ENCODE data around the gene EPDR1. TPM values are rescaled to one million over a fixed set of nuclear protein-coding genes. Genes with fewer than 3 reads are reported as not detected.

The EPDR1 gene
- polyA plus RNA-seq, 1 donor, result 5.8 TPM

GRCh38 chr7:37973915-37974314, 53.5 kb downstream of the EPDR1 start:
- DNase-seq, result no peak
- Histone ChIP-seq H3K9me3 (ENCODE audit: control insufficient read depth, low read depth, low read length) (no peaks in the 10 kb centered on the region), H3K27ac (ENCODE audit: low read length) (no peak overlapping the region), H3K4me1 (ENCODE audit: control insufficient read depth, insufficient read depth, low read length) (no peaks in the 10 kb centered on the region), H3K27me3 (ENCODE audit: control insufficient read depth, insufficient read depth, low read length) (no peaks in the 10 kb centered on the region), H3K36me3 (ENCODE audit: control insufficient read depth, insufficient read depth, low read length) (no peaks in the 10 kb centered on the region), H3K4me3 (ENCODE audit: low read length) (no peak overlapping the region)
- no CpG with 5 or more reads among the region's 1 CpG for WGBS (ENCODE audit: insufficient coverage, low lambda C conversion rate)

DNA sequence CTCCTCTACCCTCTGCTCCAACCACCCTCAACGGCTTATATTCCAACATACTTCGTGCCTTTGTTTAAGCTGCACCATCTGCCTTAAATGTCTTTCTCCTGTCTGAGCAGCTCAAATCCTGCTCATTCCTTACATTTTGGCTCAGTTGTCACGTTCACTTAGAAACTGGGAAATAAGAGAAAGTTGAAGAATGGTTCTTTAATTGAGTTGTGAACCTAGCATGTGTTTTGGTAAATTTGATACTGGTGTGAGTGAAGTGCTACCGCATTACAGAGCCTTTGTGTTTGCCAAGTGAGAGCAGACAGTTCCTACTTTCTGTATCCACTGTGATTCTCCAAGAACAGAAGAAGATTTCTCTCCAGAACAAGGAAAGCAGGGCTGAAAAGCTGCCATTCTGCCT, 54.3 kb downstream of the EPDR1 start:
- H3K27ac ChIP-seq (ENCODE audit: low read length), result no peak overlapping the region
- no peaks in the 10 kb centered on the region for H3K9me3 ChIP-seq (ENCODE audit: control insufficient read depth, low read depth, low read length)
- H3K4me3 ChIP-seq (ENCODE audit: low read length), result no peak overlapping the region
- H3K4me1 ChIP-seq (ENCODE audit: control insufficient read depth, insufficient read depth, low read length), result no peaks in the 10 kb centered on the region
- WGBS (ENCODE audit: insufficient coverage, low lambda C conversion rate), result 83% methylated on average over 1 of the region's 4 CpGs
- DNase-seq, result no peak
- no peaks in the 10 kb centered on the region for H3K36me3 ChIP-seq (ENCODE audit: control insufficient read depth, insufficient read depth, low read length)
- no peaks in the 10 kb centered on the region for H3K27me3 ChIP-seq (ENCODE audit: control insufficient read depth, insufficient read depth, low read length)

- Histone ChIP-seq H3K9me3 (ENCODE audit: control insufficient read depth, low read depth, low read length) (no peaks in the 10 kb centered on the region), H3K4me3 (ENCODE audit: low read length) (no peak overlapping the region), H3K4me1 (ENCODE audit: control insufficient read depth, insufficient read depth, low read length) (no peaks in the 10 kb centered on the region), H3K27ac (ENCODE audit: low read length) (no peak overlapping the region), H3K36me3 (ENCODE audit: control insufficient read depth, insufficient read depth, low read length) (no peaks in the 10 kb centered on the region), H3K27me3 (ENCODE audit: control insufficient read depth, insufficient read depth, low read length) (no peaks in the 10 kb centered on the region)
- WGBS (ENCODE audit: insufficient coverage, low lambda C conversion rate), result 94% methylated on average over 2 of the region's 2 CpGs
- DNase-seq, result no peak
These were observed 56.8 kb downstream of the EPDR1 start for GRCh38 chr7:37977243-37977642.

- no peak overlapping the region for H3K27ac ChIP-seq (ENCODE audit: low read length)
- DNase-seq, result peak in 1 of 2 donors; percentile 37
- no peaks in the 10 kb centered on the region for H3K36me3 ChIP-seq (ENCODE audit: control insufficient read depth, insufficient read depth, low read length)
These were observed 61.2 kb downstream of the EPDR1 start for GRCh38 chr7:37981664-37982063.

DNA sequence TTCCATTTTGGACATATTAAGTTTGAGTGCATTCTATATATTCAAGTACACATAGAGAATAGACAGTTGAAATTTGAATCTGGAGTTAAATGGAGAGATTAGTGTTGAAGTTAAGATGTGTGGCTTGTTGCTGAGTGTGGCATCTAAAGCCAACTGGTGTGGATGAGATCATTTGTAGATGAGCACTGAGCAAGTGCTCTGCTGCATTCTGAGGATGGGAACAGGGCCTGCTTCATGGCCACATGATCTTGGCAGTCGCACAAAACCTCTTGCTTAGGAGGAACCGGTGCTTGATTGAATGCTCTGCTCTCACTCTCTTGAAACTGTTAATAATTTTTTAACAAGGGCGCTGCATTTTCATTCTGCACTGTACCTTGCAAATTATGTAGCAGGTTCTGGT, 62.0 kb downstream of the EPDR1 start:
- H3K9me3 ChIP-seq (ENCODE audit: control insufficient read depth, low read depth, low read length), result no peaks in the 10 kb centered on the region
- H3K36me3 ChIP-seq (ENCODE audit: control insufficient read depth, insufficient read depth, low read length), result no peaks in the 10 kb centered on the region
- H3K4me1 ChIP-seq (ENCODE audit: control insufficient read depth, insufficient read depth, low read length), result no peaks in the 10 kb centered on the region
- no peaks in the 10 kb centered on the region for H3K27me3 ChIP-seq (ENCODE audit: control insufficient read depth, insufficient read depth, low read length)
- H3K27ac ChIP-seq (ENCODE audit: low read length), result no peak overlapping the region
- H3K4me3 ChIP-seq (ENCODE audit: low read length), result no peak overlapping the region
- DNase-seq, result no peak
- no CpG with 5 or more reads among the region's 3 CpGs for WGBS (ENCODE audit: insufficient coverage, low lambda C conversion rate)

More at GRCh38 chr7:37981664-37982063, 61.2 kb downstream of the EPDR1 start:
- no peaks in the 10 kb centered on the region for H3K27me3 ChIP-seq (ENCODE audit: control insufficient read depth, insufficient read depth, low read length)
- H3K9me3 ChIP-seq (ENCODE audit: control insufficient read depth, low read depth, low read length), result no peaks in the 10 kb centered on the region
- no peaks in the 10 kb centered on the region for H3K4me1 ChIP-seq (ENCODE audit: control insufficient read depth, insufficient read depth, low read length)
- no peak overlapping the region for H3K4me3 ChIP-seq (ENCODE audit: low read length)

- 62% methylated on average over 1 of the region's 5 CpGs for WGBS (ENCODE audit: insufficient coverage, low lambda C conversion rate)
- no peaks in the 10 kb centered on the region for H3K4me1 ChIP-seq (ENCODE audit: control insufficient read depth, insufficient read depth, low read length)
- no peaks in the 10 kb centered on the region for H3K36me3 ChIP-seq (ENCODE audit: control insufficient read depth, insufficient read depth, low read length)
- H3K4me3 ChIP-seq (ENCODE audit: low read length), result no peak overlapping the region
- H3K27me3 ChIP-seq (ENCODE audit: control insufficient read depth, insufficient read depth, low read length), result no peaks in the 10 kb centered on the region
- H3K9me3 ChIP-seq (ENCODE audit: control insufficient read depth, low read depth, low read length), result no peaks in the 10 kb centered on the region
- no peak overlapping the region for H3K27ac ChIP-seq (ENCODE audit: low read length)
- no peak for DNase-seq
These were observed 64.4 kb downstream of the EPDR1 start for GRCh38 chr7:37984750-37985390.

GRCh38 chr7:37986908-37987330, 66.5 kb downstream of the EPDR1 start:
- WGBS (ENCODE audit: insufficient coverage, low lambda C conversion rate), result 58% methylated on average over 3 of the region's 4 CpGs
- H3K27ac ChIP-seq (ENCODE audit: low read length), result no peak overlapping the region
- H3K4me1 ChIP-seq (ENCODE audit: control insufficient read depth, insufficient read depth, low read length), result no peaks in the 10 kb centered on the region
- no peak overlapping the region for H3K4me3 ChIP-seq (ENCODE audit: low read length)
- DNase-seq, result no peak
- H3K36me3 ChIP-seq (ENCODE audit: control insufficient read depth, insufficient read depth, low read length), result no peaks in the 10 kb centered on the region
- no peaks in the 10 kb centered on the region for H3K9me3 ChIP-seq (ENCODE audit: control insufficient read depth, low read depth, low read length)
- H3K27me3 ChIP-seq (ENCODE audit: control insufficient read depth, insufficient read depth, low read length), result no peaks in the 10 kb centered on the region

DNA sequence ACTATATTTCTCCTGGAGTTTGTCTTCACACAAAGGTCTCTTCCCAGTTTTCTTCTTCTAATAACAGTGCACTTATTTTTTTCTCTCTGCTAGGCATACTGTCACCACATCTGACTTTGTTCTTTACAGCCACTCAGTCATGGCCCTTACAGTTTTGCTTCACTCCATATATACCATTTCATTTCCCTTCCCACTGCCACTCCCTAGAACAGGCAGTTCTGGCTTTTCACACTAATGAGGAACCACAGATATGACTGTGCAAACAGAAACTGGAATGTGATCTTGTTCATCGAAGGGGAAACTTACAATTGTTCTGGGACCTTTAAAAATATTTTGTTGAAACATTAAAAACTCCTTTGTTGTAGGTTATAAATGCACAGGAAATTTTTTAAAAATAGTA, 67.3 kb downstream of the EPDR1 start:
- H3K4me1 ChIP-seq (ENCODE audit: control insufficient read depth, insufficient read depth, low read length), result no peaks in the 10 kb centered on the region
- H3K4me3 ChIP-seq (ENCODE audit: low read length), result no peak overlapping the region
- no peaks in the 10 kb centered on the region for H3K9me3 ChIP-seq (ENCODE audit: control insufficient read depth, low read depth, low read length)
- no peak overlapping the region for H3K27ac ChIP-seq (ENCODE audit: low read length)
- WGBS (ENCODE audit: insufficient coverage, low lambda C conversion rate), result no CpG with 5 or more reads among the region's 1 CpG
- H3K27me3 ChIP-seq (ENCODE audit: control insufficient read depth, insufficient read depth, low read length), result no peaks in the 10 kb centered on the region
- DNase-seq, result peak in 1 of 2 donors; percentile 43
- H3K36me3 ChIP-seq (ENCODE audit: control insufficient read depth, insufficient read depth, low read length), result no peaks in the 10 kb centered on the region

- H3K9me3 ChIP-seq (ENCODE audit: control insufficient read depth, low read depth, low read length), result no peaks in the 10 kb centered on the region
- H3K27ac ChIP-seq (ENCODE audit: low read length), result no peak overlapping the region
- H3K4me1 ChIP-seq (ENCODE audit: control insufficient read depth, insufficient read depth, low read length), result no peaks in the 10 kb centered on the region
- DNase-seq, result no peak
- 69% methylated on average over 3 of the region's 7 CpGs for WGBS (ENCODE audit: insufficient coverage, low lambda C conversion rate)
- H3K4me3 ChIP-seq (ENCODE audit: low read length), result no peak overlapping the region
- H3K27me3 ChIP-seq (ENCODE audit: control insufficient read depth, insufficient read depth, low read length), result no peaks in the 10 kb centered on the region
- H3K36me3 ChIP-seq (ENCODE audit: control insufficient read depth, insufficient read depth, low read length), result no peaks in the 10 kb centered on the region
These were observed 68.5 kb downstream of the EPDR1 start for GRCh38 chr7:37988721-37989650.

DNA sequence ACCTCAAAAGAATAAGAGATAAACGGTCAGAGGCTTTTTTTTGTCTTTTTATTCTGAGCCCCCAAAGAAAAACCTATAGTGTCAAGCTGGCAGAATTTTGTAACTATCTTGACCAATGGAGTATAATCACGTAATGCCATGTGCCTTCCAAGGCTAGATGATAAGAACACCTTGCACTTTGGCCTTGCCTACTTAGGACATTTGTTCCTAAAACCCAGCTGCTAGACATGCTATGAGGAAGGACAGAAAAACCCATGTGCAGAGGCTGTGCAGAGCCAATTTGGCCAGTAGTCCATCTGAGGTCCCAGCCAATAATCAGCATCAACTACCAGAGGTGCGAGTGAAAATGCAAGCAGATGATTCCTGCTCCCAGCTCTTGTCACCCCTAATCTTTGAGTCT, 69.9 kb downstream of the EPDR1 start:
- no peaks in the 10 kb centered on the region for H3K36me3 ChIP-seq (ENCODE audit: control insufficient read depth, insufficient read depth, low read length)
- no peak for DNase-seq
- H3K4me3 ChIP-seq (ENCODE audit: low read length), result no peak overlapping the region
- no CpG with 5 or more reads among the region's 3 CpGs for WGBS (ENCODE audit: insufficient coverage, low lambda C conversion rate)
- no peak overlapping the region for H3K27ac ChIP-seq (ENCODE audit: low read length)
- H3K27me3 ChIP-seq (ENCODE audit: control insufficient read depth, insufficient read depth, low read length), result no peaks in the 10 kb centered on the region
- H3K4me1 ChIP-seq (ENCODE audit: control insufficient read depth, insufficient read depth, low read length), result no peaks in the 10 kb centered on the region
- H3K9me3 ChIP-seq (ENCODE audit: control insufficient read depth, low read depth, low read length), result no peaks in the 10 kb centered on the region

Measured in large intestine (tissue), 3 donors.